Loucy (cell line): Measurements from ENCODE around the gene PSEN1.

Source experiments
- EZH2phosphoT487 ChIP-seq: fragments of 200-600 bp; IDR thresholded peaks from 2 replicates; pipeline ENCODE4 v1.6.1; 2018; ENCODE audit warnings: antibody characterized with exemption, mild to moderate bottlenecking, moderate library complexity, borderline replicate concordance
- TF ChIP-seq, protein P1 (sequence below): fragments of 200-600 bp; sonication (generic); conservative IDR thresholded peaks from 2 replicates; pipeline ENCODE4 v1.5.1; 2014; ENCODE audit warnings: mild to moderate bottlenecking, antibody characterized with exemption, low read length

GRCh38 chr14:73235531-73236155 lies 99.3 kb downstream of the PSEN1 start:
- TF ChIP-seq, protein P1, sequence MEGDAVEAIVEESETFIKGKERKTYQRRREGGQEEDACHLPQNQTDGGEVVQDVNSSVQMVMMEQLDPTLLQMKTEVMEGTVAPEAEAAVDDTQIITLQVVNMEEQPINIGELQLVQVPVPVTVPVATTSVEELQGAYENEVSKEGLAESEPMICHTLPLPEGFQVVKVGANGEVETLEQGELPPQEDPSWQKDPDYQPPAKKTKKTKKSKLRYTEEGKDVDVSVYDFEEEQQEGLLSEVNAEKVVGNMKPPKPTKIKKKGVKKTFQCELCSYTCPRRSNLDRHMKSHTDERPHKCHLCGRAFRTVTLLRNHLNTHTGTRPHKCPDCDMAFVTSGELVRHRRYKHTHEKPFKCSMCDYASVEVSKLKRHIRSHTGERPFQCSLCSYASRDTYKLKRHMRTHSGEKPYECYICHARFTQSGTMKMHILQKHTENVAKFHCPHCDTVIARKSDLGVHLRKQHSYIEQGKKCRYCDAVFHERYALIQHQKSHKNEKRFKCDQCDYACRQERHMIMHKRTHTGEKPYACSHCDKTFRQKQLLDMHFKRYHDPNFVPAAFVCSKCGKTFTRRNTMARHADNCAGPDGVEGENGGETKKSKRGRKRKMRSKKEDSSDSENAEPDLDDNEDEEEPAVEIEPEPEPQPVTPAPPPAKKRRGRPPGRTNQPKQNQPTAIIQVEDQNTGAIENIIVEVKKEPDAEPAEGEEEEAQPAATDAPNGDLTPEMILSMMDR: no peak
- TF ChIP-seq EZH2phosphoT487: no peak
